Fibroblast of mammary gland (primary cell): ENCODE measurements around the gene SLC34A1.

Experiments
- DNase-seq: peaks from one replicate; pipeline ENCODE4 v3.0.0-alpha.2; 2010; ENCODE audit warnings: low read depth
- H3K4me3 ChIP-seq: 2 replicates; pipeline ENCODE4 v1.5.1; 2011; ENCODE audit warnings: low read depth, mild to moderate bottlenecking, low read length, moderate library complexity; ENCODE audit not compliant: control insufficient read depth
- CTCF ChIP-seq: conservative IDR thresholded peaks from 2 replicates; pipeline ENCODE4 v1.5.1; 2011; ENCODE audit warnings: low read depth, low read length, inconsistent platforms; ENCODE audit not compliant: control insufficient read depth, insufficient read depth

The SLC34A1 gene

GRCh38 chr5:177403102-177403791 lies 19.0 kb downstream of the SLC34A1 start:
- DNase-seq, result no peak
- no peak for TF ChIP-seq CTCF
- H3K4me3 ChIP-seq, result peak overlapping the region; percentile 51

GRCh38 chr5:177403792-177404640 lies 19.8 kb downstream of the SLC34A1 start:
- peak; percentile 52 for TF ChIP-seq CTCF
- peak overlapping the region; percentile 51 for H3K4me3 ChIP-seq
- DNase-seq, result peak; percentile 70

- peak overlapping the region; percentile 51 for H3K4me3 ChIP-seq
- no peak for DNase-seq
- TF ChIP-seq CTCF, result no peak
Observed at GRCh38 chr5:177404641-177405179, 20.5 kb downstream of the SLC34A1 start.

GRCh38 chr5:177405312-177405711 lies 21.1 kb downstream of the SLC34A1 start:
- DNase-seq, result no peak
- no peak overlapping the region for H3K4me3 ChIP-seq
- TF ChIP-seq CTCF, result no peak

GRCh38 chr5:177405805-177406204 lies 21.6 kb downstream of the SLC34A1 start:
- no peak for TF ChIP-seq CTCF
- no peak overlapping the region for H3K4me3 ChIP-seq
- no peak for DNase-seq

GRCh38 chr5:177409043-177409801 lies 25.0 kb downstream of the SLC34A1 start, which contains the start of gene F12:
Gene F12, minus strand, starts transcription at chr5:177409564. Its CDS starts 37 bp downstream, at chr5:177409527.
- TF ChIP-seq CTCF, result no peak
- no peak for DNase-seq
- H3K4me3 ChIP-seq, result no peak within 1 kb of the TSS
